T-helper 2 cell treated with Interferon-gamma antibody and Interleukin-4, amounts not matched to agents 100 ng/mL and 5 ng/mL, for 36 hours (primary cell): Measurements from ENCODE around the gene ADAMTS12. TPM values are rescaled to one million over a fixed set of nuclear protein-coding genes. Genes with fewer than 3 reads are reported as not detected.

ENCODE experiments used
- intact Hi-C: fragments of 100-400 bp; cut with micrococcal nuclease; formaldehyde crosslinking; loops from one replicate; pipeline ENCODE4 v1.15.1; 2023
- total RNA-seq: library from RNA; stranded (reverse); gene quantifications from 2 replicates; pipeline ENCODE4 v1.2.3, GENCODE V29; 2022

The ADAMTS12 gene
- total RNA-seq, 1 donor from 2014 or later, result not detected

DNA sequence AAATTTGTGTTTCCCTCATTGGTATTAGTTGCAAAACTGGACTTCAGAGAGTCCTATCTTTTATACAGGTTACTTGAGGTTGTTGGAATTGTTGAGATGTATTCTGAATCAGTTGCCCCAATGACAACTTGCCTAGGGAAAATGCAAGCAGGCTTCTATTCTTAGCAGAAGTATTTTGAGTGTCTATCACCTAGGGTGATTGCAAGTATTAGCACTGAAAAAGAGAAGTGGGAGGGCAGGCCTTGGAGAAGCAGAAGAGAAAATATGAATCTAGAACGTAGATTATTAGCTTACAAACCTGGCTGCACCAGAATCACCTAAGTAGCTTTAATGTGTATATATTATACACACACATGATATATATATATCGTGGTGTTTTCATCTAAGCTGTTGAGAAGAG, 43.2 kb downstream of the ADAMTS12 start:
- intact Hi-C loops, result no loop called here

DNA sequence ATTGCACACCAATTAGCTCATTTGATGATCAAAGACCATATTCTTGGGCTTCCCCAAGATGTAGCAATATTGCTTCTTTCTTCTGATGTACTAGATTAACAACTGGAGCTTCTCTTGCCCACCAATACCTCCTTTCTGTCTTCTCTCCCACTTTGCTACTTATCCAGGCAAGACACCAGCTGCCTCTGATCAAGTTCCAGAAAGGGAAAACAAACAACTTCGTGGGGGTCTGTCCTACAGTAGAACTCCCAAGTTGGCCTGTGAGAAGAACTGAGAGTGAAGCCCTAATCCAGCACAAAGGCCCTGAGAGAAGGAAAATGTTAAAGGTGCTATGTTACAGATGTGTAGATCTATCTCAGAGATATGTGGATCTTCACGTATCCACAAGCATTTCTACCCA, 44.9 kb downstream of the ADAMTS12 start:
- intact Hi-C loops, result no loop called here

DNA sequence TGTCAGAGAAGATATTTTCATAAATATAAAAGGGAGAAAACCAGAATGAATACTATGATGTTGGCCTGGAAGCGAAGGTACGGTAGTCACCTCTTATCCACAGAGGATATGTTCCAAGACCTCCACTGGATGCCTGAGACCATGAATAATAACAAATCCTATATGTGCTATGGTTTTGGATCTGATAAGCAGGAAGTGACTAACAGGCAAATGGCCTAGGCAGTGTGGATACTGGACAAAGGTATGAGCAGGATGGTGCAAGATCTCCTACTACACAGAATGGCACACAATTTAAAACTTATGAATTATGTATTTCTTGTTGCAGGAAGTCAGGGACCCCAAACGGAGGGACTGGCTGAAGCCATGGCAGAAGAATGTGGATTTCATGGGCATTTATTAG, 48.2 kb downstream of the ADAMTS12 start:
- intact Hi-C loops, result no loop called here

DNA sequence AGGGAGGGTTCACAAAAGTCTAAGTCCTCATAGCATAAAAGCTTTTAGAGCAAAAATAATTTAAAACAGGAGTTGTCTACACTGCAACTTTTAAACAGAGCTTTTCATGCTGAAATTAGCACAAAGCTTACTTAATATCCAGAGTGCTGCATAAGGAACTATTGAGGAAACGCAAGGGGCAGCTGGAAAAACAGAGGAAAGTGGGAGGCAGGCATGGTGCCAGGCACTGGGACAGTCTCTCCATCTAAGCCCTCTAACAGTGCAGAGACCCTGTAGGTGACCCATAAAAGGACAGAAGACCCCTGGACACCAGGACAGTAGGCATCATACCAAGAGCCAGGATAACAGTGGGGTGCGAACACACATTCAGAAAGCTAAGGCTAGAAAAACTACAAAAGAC, 49.3 kb downstream of the ADAMTS12 start:
- intact Hi-C loops, result no loop called here

DNA sequence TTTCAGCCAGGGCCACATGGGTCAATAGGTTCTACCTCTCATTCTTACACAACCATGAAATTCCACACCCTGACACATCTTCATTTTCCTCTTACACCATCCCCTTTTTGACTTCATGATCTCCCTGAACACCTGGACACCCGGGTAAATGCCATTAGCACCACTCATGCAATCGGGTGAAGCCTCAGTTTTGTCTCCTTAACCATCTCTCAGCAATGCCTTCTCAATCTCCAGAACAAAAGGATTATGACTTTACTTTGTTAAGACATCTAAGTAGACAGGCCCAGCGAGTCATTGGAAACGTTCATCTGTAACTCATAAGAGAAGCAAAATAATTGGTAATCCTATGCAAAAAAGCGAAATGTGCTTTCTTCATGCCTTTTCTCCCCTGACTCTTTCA, 49.9 kb downstream of the ADAMTS12 start:
- intact Hi-C loops, result no loop called here

DNA sequence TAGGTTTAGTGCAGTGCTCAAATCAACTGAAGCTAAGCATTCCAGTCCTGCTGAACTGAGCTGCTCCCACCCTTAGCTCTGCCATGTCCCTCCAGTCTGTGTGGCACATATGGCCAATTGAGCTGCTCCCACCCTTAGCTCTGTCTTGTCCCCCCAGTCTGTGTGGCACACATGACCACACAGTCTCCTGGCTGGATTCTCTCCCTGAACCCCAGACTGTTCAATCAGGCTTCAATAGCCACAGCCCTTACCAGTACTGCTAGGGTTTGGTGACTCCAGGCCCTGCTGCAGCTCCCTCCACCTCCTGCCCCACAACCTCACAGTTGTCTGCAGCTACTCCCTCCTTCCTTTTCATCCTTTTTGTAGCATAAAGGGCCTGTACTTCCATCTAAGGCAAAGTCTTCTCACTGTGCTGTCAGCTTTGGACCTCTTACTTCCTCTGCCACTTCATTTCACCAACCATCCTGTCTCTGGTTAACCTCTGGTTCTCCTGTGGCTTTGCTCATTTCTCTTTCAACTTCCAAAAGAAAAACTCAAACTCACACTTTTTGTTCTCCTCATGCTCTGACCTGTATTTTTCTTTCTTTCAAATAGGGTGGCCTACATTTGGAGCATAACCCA, 50.8 kb downstream of the ADAMTS12 start:
- intact Hi-C loops, result no loop called here

DNA sequence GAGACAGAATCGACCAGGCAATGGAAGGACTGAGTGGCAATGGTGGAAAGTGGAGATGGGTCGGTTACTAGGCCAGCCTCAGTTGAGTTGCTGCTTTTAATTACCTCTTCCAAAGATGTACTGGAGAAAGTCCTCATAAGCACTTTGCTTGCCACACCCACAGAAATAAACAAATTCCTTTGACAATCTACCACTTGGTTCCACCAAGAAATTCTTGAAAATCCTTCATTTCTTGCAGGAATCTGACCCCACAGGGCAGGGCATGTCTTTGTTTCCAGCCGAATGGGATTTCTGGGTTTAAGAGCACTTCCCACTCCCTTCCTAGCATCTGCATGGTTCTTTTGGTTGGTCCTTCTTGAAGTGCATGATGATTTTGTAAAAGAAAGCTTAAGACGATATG, 54.5 kb downstream of the ADAMTS12 start:
- intact Hi-C loops, result no loop called here

DNA sequence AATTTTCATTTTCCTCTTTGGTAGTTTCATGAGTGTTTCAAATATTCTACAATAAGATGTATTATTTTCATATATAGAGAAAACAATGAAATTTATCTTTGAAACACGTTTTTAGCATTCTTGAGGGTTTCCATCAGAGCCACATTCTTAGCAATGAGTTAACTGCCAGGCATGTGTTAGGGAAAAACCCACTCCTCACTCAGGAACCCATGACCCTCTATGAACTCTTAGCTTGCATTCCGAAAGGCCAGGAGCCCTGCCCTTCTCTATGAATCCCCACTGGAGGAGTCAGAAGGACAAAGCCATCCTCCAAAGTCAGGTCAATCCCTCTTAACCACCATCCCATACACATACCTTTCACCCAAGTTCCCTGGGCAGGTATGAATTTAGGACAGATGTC, 57.5 kb downstream of the ADAMTS12 start:
- intact Hi-C loops, result no loop called here

DNA sequence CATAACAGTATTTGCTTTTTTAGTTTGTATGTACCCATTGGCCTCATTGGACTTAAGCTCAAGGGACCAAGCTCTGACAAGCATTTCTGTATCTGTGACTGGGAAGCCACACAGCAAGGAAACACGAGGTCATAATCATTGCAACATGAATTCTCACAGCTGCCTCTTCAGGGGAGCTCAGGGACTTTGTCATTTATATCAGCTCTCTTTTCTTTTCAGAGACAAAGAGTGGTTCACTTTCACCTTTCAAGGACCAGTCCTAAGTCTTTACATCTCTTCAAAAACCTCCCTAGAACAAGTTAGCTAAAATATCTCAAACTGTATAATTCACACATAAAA, 58.6 kb downstream of the ADAMTS12 start:
- intact Hi-C loops, result no loop called here

DNA sequence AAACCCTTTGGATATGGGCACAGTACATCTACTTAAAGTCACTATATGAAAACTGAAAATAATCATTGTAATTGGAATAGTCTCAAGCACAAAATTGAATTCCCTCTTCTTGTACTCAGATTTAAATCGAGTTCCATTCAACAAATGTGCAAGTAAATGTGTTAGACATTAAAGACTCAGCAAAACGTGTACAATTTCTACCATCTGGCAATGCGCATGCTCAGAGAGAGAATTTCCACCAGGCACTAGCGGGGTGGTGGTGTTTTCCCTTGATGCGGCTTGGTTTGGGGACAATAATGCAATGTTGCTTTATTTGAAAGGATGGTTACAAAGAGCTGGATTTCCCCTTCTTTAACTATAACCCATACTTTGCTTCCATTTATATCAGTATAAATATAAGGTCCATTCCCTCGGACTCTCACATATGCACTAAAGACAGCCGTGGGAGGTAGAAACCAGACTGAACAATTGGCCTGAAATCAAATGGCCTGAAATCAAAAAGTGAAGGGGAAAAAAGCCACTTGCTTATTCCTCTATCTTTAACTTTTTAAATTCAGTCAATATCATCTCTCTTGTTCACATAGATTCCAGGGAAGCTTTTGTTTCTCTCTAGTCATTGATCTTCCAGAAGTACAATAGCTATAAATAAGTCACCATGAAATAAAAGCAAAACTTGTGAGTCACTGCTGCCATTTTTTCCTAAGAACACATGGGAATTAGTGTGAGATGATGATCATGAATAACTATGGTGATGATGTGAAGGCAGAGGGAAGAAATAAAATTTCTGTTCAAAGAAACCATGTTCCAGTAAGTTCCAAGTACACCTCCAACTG, 59.2 kb downstream of the ADAMTS12 start:
- intact Hi-C loops, result no loop called here

DNA sequence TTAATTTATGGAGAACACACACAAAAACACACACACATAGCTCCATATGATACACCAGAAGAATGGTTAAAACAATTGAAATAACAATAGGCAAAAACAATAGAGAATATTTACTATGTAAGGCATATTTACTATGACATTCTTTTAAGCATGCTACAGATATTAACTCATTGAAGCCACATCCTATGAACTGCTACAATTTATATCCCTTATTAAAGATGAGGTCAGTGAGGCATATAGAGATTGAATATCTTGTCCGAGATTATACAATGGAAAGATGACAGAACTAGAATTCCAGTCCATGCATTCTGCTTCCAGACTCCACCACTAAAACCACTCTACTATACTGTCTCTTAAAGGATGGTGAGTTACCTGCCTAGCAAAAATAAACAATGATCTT, 60.7 kb downstream of the ADAMTS12 start:
- intact Hi-C loops, result no loop called here

DNA sequence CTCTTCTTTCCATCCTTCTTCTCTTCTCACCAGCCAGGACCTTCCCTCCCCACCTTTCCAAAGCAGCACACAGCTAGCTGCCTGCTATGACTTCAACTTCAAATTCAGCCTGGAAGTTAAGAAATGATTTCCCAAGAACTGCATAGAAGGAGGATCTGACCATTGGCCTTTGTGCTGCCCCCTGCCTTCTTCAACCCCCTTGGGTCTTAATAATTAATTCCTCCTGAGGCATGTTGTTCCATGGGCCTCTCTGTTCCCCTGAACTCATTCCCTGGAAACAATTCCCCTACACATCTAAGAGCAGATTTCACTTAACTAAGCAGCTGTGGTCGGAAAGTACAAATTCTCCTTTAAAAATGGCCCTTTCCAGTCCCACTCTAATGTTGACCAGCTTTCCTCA, 62.4 kb downstream of the ADAMTS12 start:
- intact Hi-C loops, result no loop called here

DNA sequence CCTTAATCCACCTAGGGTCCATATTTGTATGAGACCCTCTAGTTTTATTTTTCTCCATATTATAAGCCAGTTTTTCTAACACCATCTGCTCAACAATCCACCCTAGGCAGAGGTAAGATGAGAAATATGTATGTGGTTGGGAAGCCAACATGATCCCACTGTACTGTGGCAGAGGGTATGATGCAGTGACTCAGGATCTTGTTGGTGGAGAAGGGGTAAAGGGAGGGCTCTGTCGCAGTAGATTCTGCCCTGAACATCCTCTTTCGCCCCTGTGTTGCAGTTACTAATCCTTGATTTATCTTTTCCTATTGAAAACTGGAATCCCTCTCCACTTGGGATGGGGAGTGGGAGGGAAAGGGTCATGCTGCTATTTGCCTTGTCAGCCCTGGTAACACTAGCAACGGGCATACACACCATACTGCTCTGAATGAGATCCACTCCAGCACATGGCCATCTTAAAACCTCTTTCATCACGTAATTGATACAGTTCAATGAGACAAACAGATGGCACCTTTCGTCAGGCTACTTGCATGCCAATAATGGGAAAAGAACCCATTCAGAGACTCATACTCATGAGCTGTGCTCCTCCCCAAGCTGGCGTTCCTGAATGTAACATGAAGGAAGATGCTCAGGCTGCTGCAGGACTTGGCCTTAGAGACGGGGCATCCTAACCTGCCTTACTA, 63.0 kb downstream of the ADAMTS12 start:
- intact Hi-C loops, result no loop called here

DNA sequence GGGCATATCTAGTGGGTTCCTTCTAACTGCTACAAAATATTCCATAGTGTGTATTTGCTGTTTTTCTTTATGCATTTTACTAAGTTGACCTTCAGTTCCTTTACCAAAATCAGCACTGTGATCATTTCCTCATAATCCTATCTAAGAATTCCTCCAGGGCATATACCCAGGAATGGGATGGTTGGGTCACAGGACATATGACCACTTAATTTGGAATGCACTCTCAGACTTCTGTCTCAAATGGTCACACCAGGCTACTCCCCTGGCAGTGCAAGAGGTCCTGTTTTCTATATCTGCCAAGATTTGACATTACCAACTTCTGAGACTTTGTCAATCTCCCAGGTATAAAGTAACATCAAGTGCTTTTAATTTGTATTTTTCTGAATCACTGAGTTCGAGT, 63.9 kb downstream of the ADAMTS12 start:
- intact Hi-C loops, result no loop called here

DNA sequence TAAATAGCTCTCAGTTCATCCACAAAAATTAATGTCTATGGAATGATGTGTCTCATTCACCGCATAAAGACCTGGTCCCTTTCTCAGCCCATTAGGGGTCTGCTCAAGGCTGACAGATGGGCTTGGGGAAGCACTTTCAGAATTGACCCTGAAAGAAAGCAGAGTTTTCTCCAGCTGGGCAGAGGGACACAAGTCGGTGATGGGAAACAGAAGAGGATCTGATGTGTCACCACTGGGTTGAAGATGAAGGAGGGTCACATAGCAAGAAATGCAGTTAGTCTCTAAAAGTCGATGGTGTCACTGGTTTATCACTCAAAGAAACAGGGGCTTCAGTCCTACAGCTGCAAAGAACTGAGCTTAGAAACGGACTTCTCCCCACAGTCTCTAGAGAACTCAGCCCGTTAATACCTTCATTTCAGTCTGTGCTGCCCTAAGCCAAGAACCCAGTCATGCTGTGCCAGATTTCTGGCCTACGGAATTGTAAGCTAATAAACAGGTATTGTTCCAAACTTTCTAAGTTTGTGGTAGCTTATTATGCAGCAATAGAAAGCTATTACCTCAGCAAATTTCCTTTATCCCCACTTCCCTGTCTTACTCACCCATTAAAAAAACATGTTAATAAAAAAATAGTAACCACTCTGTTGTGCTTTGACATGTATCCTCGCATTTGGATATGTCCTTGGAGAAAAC, 64.6 kb downstream of the ADAMTS12 start:
- intact Hi-C loops, result no loop called here

DNA sequence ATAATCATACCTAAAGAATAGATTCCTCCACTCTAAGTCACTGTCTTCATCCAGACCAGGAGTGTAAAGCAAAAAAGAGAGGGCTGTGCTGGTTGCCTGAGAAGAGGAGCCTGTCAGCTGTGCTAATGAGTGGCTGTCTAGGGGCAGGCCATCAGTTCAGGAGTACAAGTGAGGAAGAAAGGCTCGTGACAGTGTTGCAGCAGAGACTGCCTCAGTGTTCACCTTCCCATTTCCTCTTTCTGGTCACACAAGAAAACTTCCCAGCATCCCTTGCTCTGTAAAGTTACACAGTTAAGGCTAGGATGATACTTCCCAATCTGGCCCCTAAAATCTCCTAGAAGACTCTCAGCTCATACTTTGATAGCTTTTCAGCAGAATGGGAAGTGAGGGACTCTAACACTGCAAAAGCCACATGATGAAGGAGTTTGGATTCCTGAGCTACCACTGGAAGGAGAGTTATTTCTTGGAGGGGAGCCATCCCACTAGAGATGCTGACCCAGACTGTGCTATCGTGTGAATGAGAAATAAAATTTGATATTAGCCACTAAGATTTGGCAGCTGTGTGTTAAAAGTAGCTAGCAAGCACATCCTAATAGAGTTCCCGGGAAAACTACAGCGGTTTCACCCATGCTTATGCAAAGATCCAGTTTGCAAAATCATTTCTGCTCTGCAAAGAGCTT, 67.1 kb downstream of the ADAMTS12 start:
- intact Hi-C loops, result no loop called here

DNA sequence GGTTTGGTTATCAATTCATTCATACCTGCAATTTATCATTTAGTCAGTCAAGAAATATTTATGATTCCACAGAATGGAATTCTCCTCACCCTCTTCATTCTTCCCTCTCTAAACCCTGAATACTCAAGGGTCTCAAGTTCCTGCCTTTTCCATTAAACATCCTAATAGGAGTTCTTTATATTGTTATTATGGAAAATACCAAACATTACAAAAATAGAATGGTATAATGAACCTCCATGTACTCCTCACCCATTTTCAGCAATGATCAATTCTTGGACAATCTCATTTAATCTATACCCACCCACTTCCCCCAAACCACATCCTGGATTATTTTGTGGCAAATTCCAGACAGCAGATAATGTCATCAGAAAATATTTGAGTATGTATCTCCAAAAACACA, 74.5 kb downstream of the ADAMTS12 start:
- intact Hi-C loops, result no loop called here

DNA sequence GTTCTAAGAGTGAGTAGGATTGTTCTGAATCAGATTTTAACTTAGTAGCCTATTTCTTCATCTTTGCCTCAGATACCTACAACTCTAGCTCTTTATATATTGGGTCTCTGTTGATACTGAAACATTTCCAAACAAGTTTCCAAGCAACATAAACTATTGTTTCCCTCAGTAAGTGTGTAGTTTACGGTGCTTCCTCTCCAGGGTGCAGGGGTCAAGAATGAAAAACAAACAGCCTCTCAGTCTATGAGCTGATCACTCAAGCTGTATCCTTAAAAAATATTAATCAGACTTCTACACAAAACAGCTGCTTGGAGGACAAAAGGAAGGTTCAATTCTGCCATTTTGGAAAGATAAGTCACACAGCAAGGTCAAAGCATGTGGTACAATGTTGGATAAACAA, 75.0 kb downstream of the ADAMTS12 start:
- intact Hi-C loops, result no loop called here

DNA sequence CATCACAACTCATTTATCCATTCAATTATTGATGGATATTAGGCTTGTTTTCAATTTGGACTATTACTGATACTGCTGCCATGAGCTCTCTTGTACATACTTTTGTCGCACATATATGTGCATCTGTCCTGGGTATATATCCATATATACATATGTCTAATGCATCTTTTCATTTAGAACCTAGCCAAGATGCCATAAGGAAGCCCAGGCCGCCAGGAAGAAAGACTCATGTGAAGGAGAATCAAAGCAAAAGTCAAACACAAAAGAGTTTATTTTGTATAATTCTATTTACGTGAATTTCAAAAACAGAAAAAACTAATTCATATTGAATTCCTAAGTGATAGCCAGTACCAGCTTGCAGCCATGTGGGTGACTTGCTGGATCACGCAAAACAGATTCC, 79.0 kb downstream of the ADAMTS12 start:
- intact Hi-C loops, result no loop called here

DNA sequence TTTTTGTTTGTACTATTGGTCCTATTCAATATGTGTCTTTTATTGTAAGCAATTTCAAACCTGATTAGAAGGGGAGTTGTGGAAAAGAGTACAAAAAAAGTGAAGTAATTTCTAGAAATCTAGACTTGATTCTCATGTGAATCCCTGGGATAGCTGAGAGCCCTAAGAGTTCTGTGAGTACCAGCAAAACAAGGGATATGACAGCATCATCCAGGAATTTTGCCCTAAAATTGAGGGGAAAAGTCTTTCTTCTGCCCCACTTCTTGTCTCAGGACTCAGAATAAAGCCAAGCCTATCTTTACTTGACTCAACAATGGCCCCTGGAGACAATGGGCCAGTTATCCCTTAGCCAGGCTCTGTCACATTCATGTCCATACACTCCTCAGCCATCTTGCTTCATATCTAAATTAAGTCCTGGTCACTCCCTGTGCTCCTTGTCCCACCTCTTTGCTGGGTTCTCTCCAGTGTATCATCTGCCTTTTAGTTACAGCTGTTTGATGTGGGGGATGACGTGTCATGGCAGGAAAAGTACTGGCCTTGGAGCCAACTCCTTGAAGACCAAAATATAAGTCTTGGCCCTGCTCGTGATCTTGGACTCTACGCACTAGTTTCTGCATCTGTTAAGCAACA, 81.2 kb downstream of the ADAMTS12 start:
- intact Hi-C loops, result no loop called here

DNA sequence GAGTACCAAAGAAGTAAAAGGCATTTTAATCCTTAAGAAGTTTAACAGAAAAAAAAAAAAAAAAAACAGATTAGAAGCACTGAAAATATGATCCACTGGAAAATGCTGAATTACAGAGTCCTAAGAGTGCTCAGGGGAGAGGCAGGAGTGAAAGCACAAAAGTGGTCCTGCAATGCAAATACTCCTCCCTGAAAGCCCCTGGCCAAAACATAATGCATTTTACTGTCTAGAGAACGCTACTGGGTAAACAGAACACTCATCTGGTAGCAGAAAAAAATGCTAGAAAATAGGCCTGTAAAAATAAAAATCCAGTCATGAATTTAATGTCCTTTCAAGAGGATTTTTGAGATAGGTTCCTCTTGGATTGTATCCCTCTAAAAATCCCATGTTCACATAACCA, 81.9 kb downstream of the ADAMTS12 start:
- intact Hi-C loops, result no loop called here
